DOHH2 (cell line): Measurements from ENCODE around the gene PIGN.
"Not testable (repeated sequence)": the region's sequence is repeated elsewhere in the genome, so short reads cannot be mapped to it uniquely, and the experiment has no call there.

Experiments
- H3F3A ChIP-seq: fragments of 200-600 bp; sonication (generic), shearing (Covaris generic); 2 replicates; pipeline ENCODE4 v1.6.0; 2016; ENCODE audit warnings: antibody characterized with exemption, mild to moderate bottlenecking; ENCODE audit not compliant: control insufficient read depth, insufficient read depth
- H3K27ac ChIP-seq: fragments of 200-600 bp; sonication (generic); 2 replicates; pipeline ENCODE4 v1.5.1; 2014; ENCODE audit warnings: low read depth, mild to moderate bottlenecking, low read length, moderate library complexity
- H3K27me3 ChIP-seq: fragments of 200-600 bp; sonication (generic); 2 replicates; pipeline ENCODE4 v1.6.1; 2014; ENCODE audit warnings: mild to moderate bottlenecking, low read length, mixed read lengths; ENCODE audit not compliant: control insufficient read depth
- H3K36me3 ChIP-seq: fragments of 200-600 bp; sonication (generic); 2 replicates; pipeline ENCODE4 v1.6.1; 2014; ENCODE audit warnings: mild to moderate bottlenecking, low read length, moderate library complexity, mixed read lengths; ENCODE audit not compliant: control insufficient read depth
- H3K4me1 ChIP-seq: fragments of 200-600 bp; sonication (generic); 2 replicates; pipeline ENCODE4 v1.6.1; 2014; ENCODE audit warnings: mild to moderate bottlenecking, low read length, mixed read lengths; ENCODE audit not compliant: control insufficient read depth
- H3K4me2 ChIP-seq: fragments of 200-600 bp; sonication (generic); 2 replicates; pipeline ENCODE4 v1.6.0; 2014; ENCODE audit warnings: mild to moderate bottlenecking, low read length, moderate library complexity
- H3K4me3 ChIP-seq: fragments of 200-600 bp; sonication (generic); 2 replicates; pipeline ENCODE4 v1.5.1; 2014; ENCODE audit warnings: mild to moderate bottlenecking, low read length, mixed read lengths
- H3K79me2 ChIP-seq: fragments of 200-600 bp; sonication (generic); 2 replicates; pipeline ENCODE4 v1.6.1; 2014; ENCODE audit warnings: mild to moderate bottlenecking, low read length, mixed read lengths; ENCODE audit not compliant: control insufficient read depth
- H3K9me2 ChIP-seq: fragments of 200-600 bp; sonication (generic); replicated peaks from 2 replicates; pipeline ENCODE4 v1.6.1; 2014; ENCODE audit warnings: mild to moderate bottlenecking, low read length, mixed read lengths; ENCODE audit not compliant: control insufficient read depth
- H3K9me3 ChIP-seq: fragments of 200-600 bp; sonication (generic); 2 replicates; pipeline ENCODE4 v1.6.1; 2014; ENCODE audit warnings: antibody characterized with exemption, low read length, mixed read lengths; ENCODE audit not compliant: control insufficient read depth, insufficient read depth
- H4K20me1 ChIP-seq: fragments of 200-600 bp; sonication (generic); 2 replicates; pipeline ENCODE4 v1.6.0; 2014; ENCODE audit warnings: low read depth, mild to moderate bottlenecking, antibody characterized with exemption, low read length, moderate library complexity; ENCODE audit not compliant: control insufficient read depth, insufficient read depth
- CTCF ChIP-seq: fragments of 200-600 bp; sonication (generic); IDR thresholded peaks from one replicate; pipeline ENCODE4 v1.5.1; 2014; ENCODE audit warnings: antibody characterized with exemption, mild to moderate bottlenecking, low read depth, low read length; ENCODE audit not compliant: poor library complexity, severe bottlenecking
- EZH2phosphoT487 ChIP-seq: fragments of 200-600 bp; sonication (generic); IDR thresholded peaks from 2 replicates; pipeline ENCODE4 v1.6.1; 2017; ENCODE audit warnings: borderline replicate concordance, mild to moderate bottlenecking, antibody characterized with exemption, low read length, moderate library complexity, mixed read lengths

The PIGN gene

GRCh38 chr18:62170857-62171256 is 16.0 kb downstream of the PIGN start:
- no peaks in the 10 kb centered on the region for H3K4me1 ChIP-seq
- H3K4me3 ChIP-seq: no peak overlapping the region
- no peaks in the 10 kb centered on the region for H3K36me3 ChIP-seq
- no peaks in the 10 kb centered on the region for H3K27me3 ChIP-seq
- no peaks in the 10 kb centered on the region for H3K9me2 ChIP-seq
- H3K9me3 ChIP-seq: no peaks in the 10 kb centered on the region
- H3K79me2 ChIP-seq: peaks cover 8% of the 10 kb centered on the region; the same call in 1 of the 2 replicates
- TF ChIP-seq CTCF (no peak), EZH2phosphoT487 (no peak)
- H4K20me1 ChIP-seq: no peaks in the 10 kb centered on the region
- H3F3A ChIP-seq: no peaks in the 10 kb centered on the region
- H3K27ac ChIP-seq: no peak overlapping the region
- H3K4me2 ChIP-seq: no peak overlapping the region

- H3K9me2 ChIP-seq, H3K79me2 ChIP-seq, H3K4me1 ChIP-seq: not testable (repeated sequence)
Observed at GRCh38 chr18:62166524-62166923, 20.3 kb downstream of the PIGN start.

GRCh38 chr18:62165583-62165982 is 21.3 kb downstream of the PIGN start:
- Histone ChIP-seq H3K9me3 (no peaks in the 10 kb centered on the region), H3K4me3 (no peak overlapping the region), H3K27me3 (no peaks in the 10 kb centered on the region), H3K36me3 (no peaks in the 10 kb centered on the region), H3F3A (no peaks in the 10 kb centered on the region), H3K79me2 (no peaks in the 10 kb centered on the region), H3K4me1 (0 out of 2 replicates have a peak, but pooled peaks cover 3% of the 10 kb centered on the region), H3K4me2 (no peak overlapping the region), H4K20me1 (no peaks in the 10 kb centered on the region), H3K27ac (no peak overlapping the region), H3K9me2 (no peaks in the 10 kb centered on the region)
- TF ChIP-seq CTCF (no peak), EZH2phosphoT487 (no peak)

More at GRCh38 chr18:62166524-62166923, 20.3 kb downstream of the PIGN start:
- not testable (repeated sequence) for H3K9me3 ChIP-seq, H3F3A ChIP-seq, H3K4me2 ChIP-seq, H3K4me3 ChIP-seq, H3K27me3 ChIP-seq, H3K36me3 ChIP-seq, H4K20me1 ChIP-seq, H3K27ac ChIP-seq

- H3F3A ChIP-seq: no peaks in the 10 kb centered on the region
- no peak overlapping the region for H3K27ac ChIP-seq
- no peaks in the 10 kb centered on the region for H3K27me3 ChIP-seq
- H3K9me3 ChIP-seq: no peaks in the 10 kb centered on the region
- H3K4me2 ChIP-seq: no peak overlapping the region
- no peaks in the 10 kb centered on the region for H4K20me1 ChIP-seq
- H3K9me2 ChIP-seq: no peaks in the 10 kb centered on the region
- no peaks in the 10 kb centered on the region for H3K79me2 ChIP-seq
- TF ChIP-seq CTCF: no peak
- TF ChIP-seq EZH2phosphoT487: no peak
- H3K4me1 ChIP-seq: 0 out of 2 replicates have a peak, but pooled peaks cover 3% of the 10 kb centered on the region
- no peaks in the 10 kb centered on the region for H3K36me3 ChIP-seq
- H3K4me3 ChIP-seq: no peak overlapping the region
Observed at GRCh38 chr18:62164855-62165487, 21.9 kb downstream of the PIGN start.
